Stimulated activated CD8-positive, alpha-beta memory T cell treated with anti-CD3 and anti-CD28 coated beads, Interleukin-2, amount 100 ng/mL, for 1 hour (primary cell): ENCODE measurements around the gene DNMT3L.

Experiments
- DNase-seq, 2 donors: peaks; one replicate each; pipeline ENCODE4 v3.0.0-alpha.2; 2020; ENCODE audit warnings: low read depth in 2 of 2

Gene DNMT3L

DNA sequence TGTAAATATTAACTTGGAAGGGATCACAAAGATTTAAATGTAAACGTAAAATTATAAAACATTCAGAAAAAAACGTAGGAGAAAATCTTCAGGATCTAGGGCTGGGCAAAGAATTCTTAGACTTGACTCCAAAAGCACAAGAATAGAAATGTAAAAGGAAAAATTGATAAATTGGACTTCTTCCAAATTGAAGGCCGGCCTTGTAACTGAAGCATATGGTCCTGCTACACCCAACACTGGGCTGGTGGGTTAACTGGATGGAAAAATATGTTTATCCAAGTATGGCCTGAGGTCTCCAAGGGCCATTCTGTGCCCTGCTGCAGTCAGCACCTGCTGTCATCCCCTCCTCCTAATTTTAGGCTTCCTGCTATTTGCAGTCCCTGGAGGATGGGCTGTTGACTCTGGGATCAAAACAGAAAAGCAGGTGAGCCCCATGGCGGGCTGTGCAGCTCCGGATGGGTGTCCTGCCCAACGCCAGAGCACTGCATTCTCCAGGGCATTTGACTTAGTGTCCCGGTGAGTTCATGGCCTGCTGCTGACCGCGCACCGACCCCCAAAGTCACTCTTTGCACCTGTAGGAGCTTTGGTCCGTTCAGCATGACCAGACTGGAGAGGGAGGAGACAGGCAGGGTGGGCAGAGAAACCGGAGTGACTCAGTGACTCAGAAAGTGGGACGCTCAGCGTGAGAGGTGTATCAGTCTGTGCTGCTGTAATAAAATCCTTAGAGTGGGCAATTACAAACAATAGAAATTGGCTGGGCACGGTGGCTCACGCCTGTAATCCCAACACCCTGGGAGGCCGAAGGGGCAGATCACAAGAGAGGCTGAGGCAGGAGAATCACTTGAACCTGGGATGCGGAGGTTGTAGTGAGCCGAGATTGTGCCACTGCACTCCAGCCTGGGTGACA lies 17.9 kb upstream of the DNMT3L start:
- no peak for DNase-seq

DNA sequence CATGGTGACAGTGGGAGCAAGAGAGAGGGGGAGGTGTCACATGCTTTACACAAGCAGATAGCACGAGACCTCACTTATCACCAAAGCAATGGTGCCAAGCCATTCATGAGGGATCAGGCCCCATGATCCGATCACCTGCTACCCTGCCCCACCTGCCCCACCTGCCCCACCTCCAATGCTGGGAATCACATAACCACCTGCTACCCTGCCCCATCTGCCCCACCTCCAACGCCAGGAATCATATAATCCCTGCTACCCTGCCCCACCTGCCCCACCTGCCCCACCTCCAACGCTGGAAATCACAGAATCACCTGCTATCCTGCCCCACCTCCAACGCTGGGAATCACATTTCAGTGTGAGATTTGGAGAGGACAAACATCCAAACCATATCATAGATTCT lies 13.3 kb upstream of the DNMT3L start:
- DNase-seq, result no peak

GRCh38 chr21:44273046-44273445 lies 11.3 kb upstream of the DNMT3L start:
- DNase-seq, result no peak

- DNase-seq, result no peak
Observed at GRCh38 chr21:44272284-44272858, 10.7 kb upstream of the DNMT3L start.

DNA sequence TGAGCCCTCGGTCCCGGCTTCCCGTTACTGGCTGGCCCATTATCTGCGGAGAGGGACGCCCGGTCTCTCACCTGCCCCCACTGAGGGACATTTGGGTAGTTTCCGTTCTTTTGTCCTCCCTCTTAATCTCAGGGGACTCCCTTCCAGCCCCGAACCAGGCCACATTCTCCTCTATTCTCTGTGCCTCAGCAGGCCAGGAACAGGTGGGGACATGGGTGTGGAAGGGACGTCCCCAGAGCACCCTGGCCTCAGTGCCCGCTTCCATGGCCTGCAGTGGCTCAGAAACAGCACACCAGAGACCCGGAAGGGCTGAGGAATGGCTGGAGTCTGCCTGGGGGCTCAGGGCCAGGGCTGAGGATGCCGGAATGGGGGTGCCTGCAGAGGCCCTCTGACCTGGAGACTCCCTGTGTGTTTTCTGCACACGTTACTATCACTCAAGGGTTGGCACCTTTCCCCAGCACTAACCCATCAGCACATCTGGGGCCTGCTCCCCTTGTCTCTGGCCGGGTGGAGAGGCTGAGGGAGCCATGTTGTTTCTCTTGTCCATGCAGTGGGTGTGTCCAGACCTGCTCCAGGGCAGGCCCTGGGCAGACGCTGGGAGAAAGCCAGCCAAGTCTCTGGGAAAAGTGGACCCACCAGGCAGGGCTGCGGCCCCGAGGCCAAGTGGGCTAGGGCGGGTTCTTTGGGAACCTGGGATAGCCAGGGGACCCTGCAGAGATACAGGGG lies 10.0 kb upstream of the DNMT3L start:
- DNase-seq, result no peak

- no peak for DNase-seq
Observed at GRCh38 chr21:44269090-44269489, 7.4 kb upstream of the DNMT3L start.

GRCh38 chr21:44267655-44268142 lies 6.0 kb upstream of the DNMT3L start:
- DNase-seq, result no peak

GRCh38 chr21:44265734-44266270 lies 4.1 kb upstream of the DNMT3L start:
- DNase-seq, result no peak

GRCh38 chr21:44263768-44264167 lies 2.1 kb upstream of the DNMT3L start:
- DNase-seq, result no peak

DNA sequence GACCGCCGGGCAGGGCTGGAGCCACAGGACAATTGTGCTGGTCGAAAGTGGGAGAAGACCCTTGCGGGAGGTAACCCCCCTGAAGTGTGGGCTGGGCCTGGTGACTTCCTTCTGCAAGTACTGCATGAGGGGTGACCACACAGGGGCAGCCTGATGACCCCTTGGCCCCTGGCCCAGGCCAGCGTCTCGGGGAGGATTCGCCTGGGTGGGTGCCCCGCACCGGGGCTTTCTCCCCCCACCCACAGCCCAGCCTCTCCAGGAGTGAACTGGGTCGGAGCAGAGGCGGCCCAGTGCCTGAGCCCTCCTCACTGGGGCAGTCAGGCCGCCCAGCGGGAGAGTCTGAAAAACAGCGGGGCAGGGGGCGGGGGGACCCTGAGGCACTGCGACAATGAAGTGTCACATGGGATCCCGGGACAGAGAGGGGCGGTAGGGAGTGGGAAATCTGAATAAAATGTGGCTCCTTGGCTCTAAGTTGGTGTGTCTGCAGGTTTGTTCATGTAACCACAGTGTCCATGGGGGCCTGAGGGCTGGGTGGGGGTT lies 1.6 kb upstream of the DNMT3L start:
- DNase-seq, result no peak

DNA sequence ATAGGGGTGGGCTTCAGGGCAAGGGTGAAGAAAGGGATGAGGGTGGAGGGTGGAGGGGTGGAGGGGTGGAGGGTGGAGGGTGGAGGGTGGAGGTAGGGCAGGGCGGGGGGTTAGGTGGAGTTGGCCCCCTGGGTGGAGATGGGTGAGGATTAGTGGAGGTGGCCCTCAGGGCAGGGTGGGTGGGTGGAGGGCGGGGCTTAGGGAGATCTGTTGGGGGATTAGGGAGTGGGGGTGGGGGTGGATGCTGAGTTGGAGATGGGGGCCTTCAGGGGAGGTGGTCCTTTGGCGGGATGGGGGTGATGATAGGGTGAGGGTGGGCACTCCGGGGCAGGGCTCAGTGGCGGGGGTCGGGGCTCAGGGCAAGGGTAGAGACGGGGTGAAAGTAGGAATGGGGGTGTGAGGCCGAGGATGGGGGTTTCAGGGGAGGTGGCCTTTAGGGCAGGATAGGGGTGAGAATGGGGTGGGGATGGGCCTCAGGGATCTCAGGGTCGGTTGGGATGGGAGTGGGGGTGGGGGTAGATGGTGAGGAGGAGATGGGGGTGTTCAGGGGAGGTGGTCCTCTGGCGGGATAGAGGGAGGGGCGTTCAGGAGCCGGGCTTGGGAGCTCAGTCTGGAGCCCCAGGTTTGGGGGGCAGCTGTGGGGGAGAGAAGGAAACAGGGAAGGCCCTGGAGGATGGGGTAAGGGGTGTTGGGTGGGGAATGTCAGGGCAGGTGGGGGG lies 800 bp upstream of the DNMT3L start:
- DNase-seq, result no peak

GRCh38 chr21:44260791-44261631 lies 686 bp downstream of the DNMT3L start:
- DNase-seq, result no peak

GRCh38 chr21:44260066-44260465 lies 1.6 kb downstream of the DNMT3L start:
- no peak for DNase-seq

DNA sequence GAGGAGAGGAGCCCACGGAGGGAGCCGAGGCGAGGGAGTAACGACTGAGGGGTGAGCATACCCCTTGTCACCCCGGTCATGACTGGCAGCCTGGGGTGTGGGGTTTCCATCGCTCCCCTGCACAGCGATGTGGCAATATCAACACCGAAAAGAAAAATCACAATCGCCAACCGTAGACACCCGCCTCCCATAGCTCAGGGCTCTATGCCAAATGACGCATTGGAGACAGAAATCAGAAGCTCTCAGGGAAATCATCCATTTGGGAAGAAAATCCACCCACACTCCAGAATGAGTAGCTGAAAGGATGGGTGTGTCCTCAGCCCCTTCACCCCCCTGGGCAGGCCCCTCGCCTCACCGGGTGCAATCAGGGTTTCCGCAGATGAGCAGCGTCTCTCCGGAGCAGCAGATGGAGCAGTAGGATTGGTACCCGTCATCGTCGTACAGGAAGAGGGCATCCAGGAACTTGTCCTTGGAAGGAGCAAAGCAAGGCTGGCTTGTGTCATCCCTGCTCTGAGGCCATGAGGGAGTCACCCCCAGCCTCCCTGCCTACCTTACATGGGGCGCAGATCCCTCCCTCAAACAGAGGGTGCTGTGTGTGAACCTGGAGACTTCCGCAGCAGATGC lies 2.5 kb downstream of the DNMT3L start:
- DNase-seq, result no peak

- DNase-seq, result no peak
Observed at GRCh38 chr21:44258056-44258725, 3.5 kb downstream of the DNMT3L start.

DNA sequence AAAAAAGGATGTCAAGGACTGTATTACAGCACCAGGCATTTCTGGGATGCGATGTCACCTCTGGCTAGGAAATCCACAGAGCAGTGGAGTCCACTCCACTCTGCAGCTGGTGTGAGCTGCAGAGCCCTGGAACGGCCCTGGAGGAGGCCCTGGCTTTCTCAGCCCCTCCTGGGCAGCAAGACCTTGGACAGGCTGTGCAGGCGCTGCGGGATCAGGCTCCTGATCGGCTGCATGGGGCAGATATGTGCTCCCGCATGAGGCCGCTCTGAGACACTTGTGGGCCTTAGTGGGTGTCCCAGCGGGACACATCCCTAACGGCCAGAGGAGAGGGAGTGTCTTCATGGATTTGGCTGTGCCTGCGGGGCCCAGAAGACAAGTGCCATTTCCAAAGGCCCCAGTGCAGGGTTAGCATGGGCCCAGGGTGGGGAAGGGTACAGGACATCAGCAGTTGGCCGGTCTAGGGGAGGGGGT lies 6.2 kb downstream of the DNMT3L start:
- DNase-seq, result no peak

- DNase-seq, result no peak
Observed at GRCh38 chr21:44253832-44254710, 7.6 kb downstream of the DNMT3L start.
